Ascending aorta (tissue), 2 donors: Measurements from ENCODE around the gene STK24. TPM values are rescaled to one million over a fixed set of nuclear protein-coding genes. Genes with fewer than 3 reads are reported as not detected.

Experiments
- DNase-seq, 2 donors: peaks; one replicate each; pipeline ENCODE4 v3.0.0-alpha.2; 2019; ENCODE audit warnings: low spot score in 2 of 2
- H3K27ac ChIP-seq, 2 donors: fragments of 200-600 bp; sonication (generic); one replicate each; pipeline ENCODE4 v1.5.1; 2016 to 2017; ENCODE audit warnings: mild to moderate bottlenecking in 1 of 2
- H3K27me3 ChIP-seq: fragments of 200-600 bp; sonication (generic); one replicate; pipeline ENCODE4 v1.5.1; 2017
- H3K36me3 ChIP-seq, 2 donors: fragments of 200-600 bp; sonication (generic); one replicate each; pipeline ENCODE4 v1.5.1; 2016
- H3K4me1 ChIP-seq, 2 donors: fragments of 200-600 bp; sonication (generic); one replicate each; pipeline ENCODE4 v1.5.1; 2016 to 2017; ENCODE audit warnings: mild to moderate bottlenecking in 1 of 2
- H3K4me3 ChIP-seq, 2 donors: fragments of 200-600 bp; sonication (generic); one replicate each; pipeline ENCODE4 v1.5.1; 2016 to 2017; ENCODE audit warnings: mild to moderate bottlenecking in 1 of 2
- H3K9me3 ChIP-seq, 2 donors: fragments of 200-600 bp; sonication (generic); one replicate each; pipeline ENCODE4 v1.5.1; 2016
- intact Hi-C: fragments of 100-400 bp; cut with DNase I; formaldehyde crosslinking; loops from one replicate; pipeline ENCODE4 v1.15.1; 2023
- total RNA-seq: library from RNA; depleted of rRNA; stranded (reverse); fragments of >200 nt; gene quantifications from one replicate; pipeline ENCODE4 v1.1.0, GENCODE V29; 2016
- TF ChIP-seq, protein P1 (sequence below), 3 experiments: fragments of 200-600 bp in 2 of 3; fragments of 450-650 bp in 1 of 3; sonication (generic) in 2 of 3; IDR thresholded peaks; one replicate each; pipeline ENCODE4 v1.5.1; 2016 to 2019; ENCODE audit warnings: antibody characterized with exemption in 3 of 3, mild to moderate bottlenecking in 1 of 3, moderate library complexity in 1 of 3

STK24 gene
- total RNA-seq, 1 donor from 2014 or later = 35.4 TPM

DNA sequence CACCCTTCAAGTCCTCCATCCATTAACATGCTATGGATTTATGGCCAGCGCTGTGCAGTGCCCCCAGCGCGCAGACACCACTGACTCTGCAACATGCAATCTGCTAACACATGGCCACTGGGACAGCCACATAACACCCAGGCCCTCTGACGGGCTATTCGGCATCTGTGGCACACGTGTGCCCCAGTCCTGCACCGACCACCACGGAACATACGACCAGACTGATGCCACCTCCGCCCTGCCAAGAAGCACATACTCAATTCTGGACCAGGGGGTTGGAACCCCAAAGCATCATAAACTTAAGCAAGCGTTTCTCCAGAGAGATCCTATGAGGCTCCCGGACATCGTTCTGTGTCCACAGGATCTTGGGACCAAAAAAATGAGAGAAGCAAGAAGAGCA is 9.8 kb downstream of the STK24 start:
- intact Hi-C loops = loop anchor here (5.0 kb wide), 1 partner anchor 60 kb away; no protein-coding TSS in a partner anchor
- H3K9me3 ChIP-seq = no peaks in the 10 kb centered on the region
- H3K4me1 ChIP-seq = peaks cover 0 to 19% of the 10 kb centered on the region in 2 donors
- TF ChIP-seq, protein P1, sequence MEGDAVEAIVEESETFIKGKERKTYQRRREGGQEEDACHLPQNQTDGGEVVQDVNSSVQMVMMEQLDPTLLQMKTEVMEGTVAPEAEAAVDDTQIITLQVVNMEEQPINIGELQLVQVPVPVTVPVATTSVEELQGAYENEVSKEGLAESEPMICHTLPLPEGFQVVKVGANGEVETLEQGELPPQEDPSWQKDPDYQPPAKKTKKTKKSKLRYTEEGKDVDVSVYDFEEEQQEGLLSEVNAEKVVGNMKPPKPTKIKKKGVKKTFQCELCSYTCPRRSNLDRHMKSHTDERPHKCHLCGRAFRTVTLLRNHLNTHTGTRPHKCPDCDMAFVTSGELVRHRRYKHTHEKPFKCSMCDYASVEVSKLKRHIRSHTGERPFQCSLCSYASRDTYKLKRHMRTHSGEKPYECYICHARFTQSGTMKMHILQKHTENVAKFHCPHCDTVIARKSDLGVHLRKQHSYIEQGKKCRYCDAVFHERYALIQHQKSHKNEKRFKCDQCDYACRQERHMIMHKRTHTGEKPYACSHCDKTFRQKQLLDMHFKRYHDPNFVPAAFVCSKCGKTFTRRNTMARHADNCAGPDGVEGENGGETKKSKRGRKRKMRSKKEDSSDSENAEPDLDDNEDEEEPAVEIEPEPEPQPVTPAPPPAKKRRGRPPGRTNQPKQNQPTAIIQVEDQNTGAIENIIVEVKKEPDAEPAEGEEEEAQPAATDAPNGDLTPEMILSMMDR (IDR thresholded peaks at IDR 0.05) = no peak
- no peak for DNase-seq
- no peak overlapping the region for H3K4me3 ChIP-seq
- H3K27ac ChIP-seq = no peak overlapping the region
- H3K27me3 ChIP-seq = no peaks in the 10 kb centered on the region
- no peaks in the 10 kb centered on the region for H3K36me3 ChIP-seq

DNA sequence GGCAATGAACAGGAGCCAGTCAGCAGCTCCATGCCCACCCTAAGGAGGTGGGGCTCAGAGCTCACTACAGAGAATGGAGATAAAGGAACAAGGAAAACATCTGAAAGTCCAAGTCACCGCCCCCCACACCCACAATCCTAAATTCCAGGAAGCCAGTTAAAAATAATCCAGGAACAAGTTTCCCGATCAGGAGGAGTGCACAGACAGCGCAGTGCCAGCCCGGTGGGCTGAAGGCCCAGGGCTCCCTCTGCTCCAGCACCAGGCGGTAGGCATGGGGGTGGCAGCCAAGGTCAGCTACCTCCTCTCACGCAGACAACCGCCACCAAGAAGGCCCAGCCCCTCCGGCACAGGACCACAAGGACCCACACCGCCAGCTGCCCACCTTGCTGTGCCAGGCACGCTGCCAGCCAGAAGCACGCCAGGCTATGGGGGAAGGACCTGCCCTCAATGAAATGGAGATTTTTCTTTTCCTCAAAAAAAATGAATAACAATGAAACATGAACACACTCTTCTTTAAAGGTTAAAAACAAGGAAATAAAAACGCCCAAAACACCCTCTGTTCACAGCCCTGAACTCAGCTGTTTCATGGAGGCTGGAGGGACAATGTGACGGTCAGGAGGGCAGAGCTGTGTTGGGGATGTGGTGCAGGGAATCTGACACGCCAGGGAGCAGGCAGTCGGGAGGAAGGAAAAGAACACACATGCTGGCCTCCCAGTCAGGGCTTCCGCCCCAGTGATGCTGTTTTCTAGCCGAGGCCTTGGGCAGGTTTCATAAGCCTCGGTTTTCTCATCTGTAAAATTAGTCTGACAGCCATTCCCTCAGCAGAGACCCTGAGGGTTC is 11.0 kb downstream of the STK24 start:
- TF ChIP-seq, protein P1 (IDR thresholded peaks at IDR 0.05) = no peak
- Histone ChIP-seq H3K9me3 (no peaks in the 10 kb centered on the region), H3K36me3 (no peaks in the 10 kb centered on the region), H3K27me3 (no peaks in the 10 kb centered on the region), H3K4me1 (peaks cover 0 to 16% of the 10 kb centered on the region in 2 donors), H3K27ac (peak overlapping the region; percentile 80 to 83), H3K4me3 (peak overlapping the region; percentile 31 to 49)
- intact Hi-C loops = loop anchor here (5.0 kb wide), 1 partner anchor 59 kb away; no protein-coding TSS in a partner anchor
- peak in 1 of 2 donors; percentile 75 for DNase-seq

DNA sequence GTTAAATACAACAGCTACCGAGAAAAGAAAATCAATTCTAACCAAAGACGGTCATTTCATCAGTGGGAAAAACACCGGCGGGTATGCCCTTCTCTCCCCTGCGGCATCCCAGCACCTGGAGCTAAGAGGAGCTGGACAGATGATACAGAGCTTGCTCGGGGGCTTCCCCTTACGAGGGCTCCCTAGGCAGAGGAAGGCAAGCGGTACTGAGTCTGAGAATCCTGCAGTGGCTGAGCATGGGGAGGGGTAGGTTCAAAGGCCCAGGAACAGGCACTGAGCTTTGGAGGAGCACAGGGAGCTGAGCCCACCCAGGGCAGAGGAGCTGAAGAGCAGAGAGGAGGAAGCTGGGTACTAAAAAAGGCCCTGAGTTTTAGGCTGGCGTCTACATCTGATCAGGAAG is 12.7 kb downstream of the STK24 start:
- Histone ChIP-seq H3K36me3 (no peaks in the 10 kb centered on the region), H3K4me1 (peaks cover 0 to 16% of the 10 kb centered on the region in 2 donors), H3K27ac (peak overlapping the region in 1 of 2 donors; percentile 80), H3K4me3 (no peak overlapping the region), H3K9me3 (no peaks in the 10 kb centered on the region), H3K27me3 (no peaks in the 10 kb centered on the region)
- intact Hi-C loops = no loop called here
- DNase-seq = no peak
- TF ChIP-seq, protein P1 (IDR thresholded peaks at IDR 0.05) = no peak

DNA sequence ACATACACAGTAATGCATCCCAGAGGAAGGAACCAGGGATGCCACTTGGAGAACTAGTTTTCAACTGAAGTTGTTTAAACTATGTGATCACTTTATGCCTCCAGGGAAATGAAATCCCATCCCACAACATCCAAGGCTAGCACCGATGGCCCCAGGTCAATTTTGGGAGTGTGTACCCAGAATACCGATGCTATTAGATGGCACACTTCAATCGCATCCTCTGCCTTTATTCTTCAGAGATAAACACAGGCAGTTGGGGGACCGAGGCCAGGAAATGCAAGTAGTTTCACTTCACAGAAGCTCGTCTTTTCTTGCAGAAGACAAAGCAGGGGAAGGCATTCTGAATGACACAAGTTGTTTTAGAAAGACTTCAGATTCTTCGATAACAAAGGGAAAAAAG is 13.8 kb downstream of the STK24 start:
- H3K36me3 ChIP-seq = no peaks in the 10 kb centered on the region
- no peak overlapping the region for H3K4me3 ChIP-seq
- DNase-seq = no peak
- H3K27me3 ChIP-seq = no peaks in the 10 kb centered on the region
- TF ChIP-seq, protein P1 (IDR thresholded peaks at IDR 0.05) = no peak
- intact Hi-C loops = no loop called here
- peaks cover 4 to 18% of the 10 kb centered on the region in 2 donors for H3K4me1 ChIP-seq
- no peaks in the 10 kb centered on the region for H3K9me3 ChIP-seq
- H3K27ac ChIP-seq = no peak overlapping the region

DNA sequence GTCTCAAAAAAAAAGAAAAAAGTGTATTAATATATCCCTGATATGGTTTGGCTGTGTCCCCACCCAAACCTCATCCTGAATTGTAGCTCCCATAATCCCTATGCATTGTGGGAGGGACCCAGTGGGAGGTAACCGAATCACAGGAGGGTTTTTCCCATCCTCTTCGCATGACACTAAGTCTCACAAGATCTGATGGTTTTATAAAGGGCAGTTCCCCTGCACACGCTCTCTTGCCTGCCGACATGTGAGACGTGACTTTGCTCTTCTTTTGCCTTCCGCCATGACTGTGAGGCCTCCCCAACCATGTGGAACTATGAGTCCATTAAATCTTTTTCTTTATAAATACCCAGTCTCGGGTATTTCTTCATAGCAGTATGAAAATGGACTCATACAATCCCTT is 17.7 kb downstream of the STK24 start:
- H3K27ac ChIP-seq = no peak overlapping the region
- no peak overlapping the region for H3K4me3 ChIP-seq
- peaks cover 4 to 10% of the 10 kb centered on the region in 2 donors for H3K4me1 ChIP-seq
- TF ChIP-seq, protein P1 (IDR thresholded peaks at IDR 0.05) = no peak
- no peak for DNase-seq
- intact Hi-C loops = no loop called here
- H3K27me3 ChIP-seq = no peaks in the 10 kb centered on the region
- H3K9me3 ChIP-seq = no peaks in the 10 kb centered on the region
- no peaks in the 10 kb centered on the region for H3K36me3 ChIP-seq
